T-helper 1 cell treated with Interleukin-12 subunit alpha and Interleukin-12 subunit beta and Interleukin-4 antibody, amounts not matched to agents 30 ng/mL and 1 ng/mL, for 36 hours (primary cell): ENCODE results near the gene ATXN3. TPM values are rescaled to one million over a fixed set of nuclear protein-coding genes. Genes with fewer than 3 reads are reported as not detected.

Source experiments
- intact Hi-C: fragments of 100-400 bp; cut with micrococcal nuclease; formaldehyde crosslinking; loops from one replicate; pipeline ENCODE4 v1.15.1; 2024
- total RNA-seq: library from RNA; stranded (reverse); gene quantifications from 2 replicates; pipeline ENCODE4 v1.2.3, GENCODE V29; 2022

ATXN3 gene
- 24.2 and 25.5 TPM in 2 replicates for total RNA-seq

DNA sequence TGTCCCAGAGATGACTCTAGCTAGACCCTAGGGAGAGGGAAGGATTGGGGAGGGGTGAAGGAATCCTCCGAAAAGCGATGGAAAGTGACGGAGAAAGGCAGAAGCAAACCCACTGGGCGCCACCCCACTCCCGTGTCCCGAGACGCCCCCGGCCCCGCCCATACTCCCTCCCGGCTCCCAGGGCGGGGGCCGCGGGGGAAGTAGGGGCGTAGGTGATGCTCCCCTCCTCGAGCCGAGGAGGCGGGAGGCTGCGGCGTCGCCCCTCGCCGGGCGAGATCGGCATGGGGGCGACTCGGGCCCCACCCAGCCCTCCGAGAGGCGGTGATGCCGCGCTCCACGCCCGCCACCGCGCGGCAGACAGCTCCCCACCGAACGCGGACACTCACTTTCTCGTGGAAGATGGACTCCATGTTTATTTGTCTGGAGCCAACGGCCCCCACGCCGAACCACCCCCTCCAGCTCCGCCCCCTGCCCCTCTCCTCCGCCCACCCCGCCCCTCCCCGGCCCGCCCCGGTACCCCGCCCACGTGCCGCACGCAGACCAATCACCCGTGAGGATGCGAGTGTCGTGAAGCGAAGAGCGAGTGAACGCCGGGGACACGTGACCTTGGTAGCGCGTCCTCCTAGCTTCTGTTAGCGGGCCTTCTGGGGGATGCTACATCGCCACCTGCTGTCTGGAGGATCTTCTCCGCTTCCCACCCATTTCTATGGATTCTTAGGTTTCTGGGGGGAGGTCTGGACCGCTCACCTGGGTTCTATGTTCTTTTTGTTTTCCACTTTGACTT lies at the start of gene ATXN3:
Gene ATXN3, minus strand, starts transcription at position 440 of the 784 bp plus-strand sequence. Its CDS starts 30 bp downstream, at position 410.
- intact Hi-C loops, result loop anchor here (1.0 to 10.0 kb wide), 10 partner anchors 15 to 1709 kb away; partner anchors contain the start of genes CALM1, CPSF2, GOLGA5 and GON7

DNA sequence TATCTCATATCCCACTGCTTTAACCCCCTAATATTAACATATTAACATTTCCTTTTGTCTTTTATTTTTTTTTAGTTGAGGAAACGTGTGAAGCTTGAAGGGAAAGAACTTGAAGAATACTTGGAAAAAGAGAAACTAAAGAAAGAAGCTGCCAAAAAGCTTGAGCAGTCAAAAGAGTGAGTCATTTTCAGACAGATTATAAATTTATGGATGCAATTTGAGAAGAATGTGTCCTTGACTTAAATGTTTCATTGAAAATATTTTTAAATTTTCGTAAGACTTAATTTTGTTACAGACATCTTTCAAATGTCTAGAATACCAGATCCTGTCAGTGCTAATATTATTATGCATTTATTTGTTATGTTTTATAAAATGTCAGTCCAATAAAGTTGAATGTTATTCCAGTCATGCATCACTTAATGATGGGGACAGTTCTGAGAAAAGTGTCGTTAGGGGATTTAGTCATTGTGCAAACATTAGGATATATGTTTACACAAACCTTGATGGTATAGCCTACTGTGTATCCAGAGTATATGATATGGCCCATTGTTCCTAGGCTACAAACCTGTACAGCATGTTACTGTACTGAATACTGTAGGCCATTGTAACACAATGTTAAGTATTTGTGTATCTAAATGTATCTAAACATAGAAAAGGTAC lies 48.0 kb upstream of the ATXN3 start:
- intact Hi-C loops, result no loop called here

DNA sequence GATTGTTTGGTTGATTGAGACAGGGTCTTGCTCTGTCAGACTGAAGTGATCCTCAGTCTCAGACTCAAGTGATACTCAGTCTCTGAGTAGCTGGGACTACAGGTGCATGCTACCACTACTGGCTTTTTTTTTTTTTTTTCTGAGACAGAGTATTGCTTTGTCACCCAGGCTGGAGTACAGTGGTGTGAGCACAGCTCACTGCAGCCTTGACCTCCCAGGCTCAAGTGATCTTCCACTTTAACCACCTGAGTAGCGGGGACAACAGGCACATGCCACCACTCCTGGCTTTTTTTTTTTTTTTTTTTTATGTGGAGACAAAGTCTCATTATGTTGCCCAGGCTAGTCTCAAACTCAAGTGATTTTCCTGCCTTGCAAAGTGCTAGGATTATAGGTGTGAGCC lies 47.2 kb upstream of the ATXN3 start:
- intact Hi-C loops, result no loop called here

DNA sequence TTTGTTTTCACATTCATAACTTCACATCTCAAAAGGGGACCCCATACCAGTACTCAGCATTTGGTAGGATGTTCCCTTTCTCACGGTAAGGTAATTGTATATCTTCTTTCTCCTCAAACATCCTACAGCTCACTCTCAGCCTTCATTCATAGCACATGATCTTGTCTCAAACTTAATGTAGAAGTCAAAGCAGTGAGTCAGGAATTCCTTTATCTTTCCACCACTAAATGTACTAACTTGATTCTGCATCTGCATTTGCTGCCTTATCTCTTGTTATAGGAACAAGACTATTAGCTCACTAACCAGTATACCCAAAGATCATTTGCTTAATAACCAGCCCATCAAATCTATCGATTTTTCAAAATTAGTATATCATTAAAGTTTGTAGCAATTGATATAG lies 38.3 kb upstream of the ATXN3 start:
- intact Hi-C loops, result no loop called here

DNA sequence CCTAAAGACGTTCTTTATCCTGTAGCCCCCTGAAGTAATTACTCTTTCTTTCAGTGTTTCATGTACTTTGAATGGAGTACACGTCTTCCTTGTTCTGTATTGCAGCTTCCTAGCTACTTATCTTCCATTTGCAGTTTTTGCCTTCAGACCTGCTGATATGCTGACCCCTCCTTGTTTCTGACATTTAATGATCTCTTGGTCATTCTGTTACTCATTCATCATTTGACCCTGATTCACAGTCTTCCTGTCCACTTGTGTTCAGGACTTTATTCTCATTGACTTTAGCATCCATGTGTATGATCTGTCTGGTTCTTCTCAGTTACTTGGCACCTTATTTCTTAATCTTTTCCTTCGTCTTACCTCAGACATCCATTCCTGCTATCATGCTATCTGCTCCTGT lies 37.6 kb upstream of the ATXN3 start:
- intact Hi-C loops, result no loop called here

DNA sequence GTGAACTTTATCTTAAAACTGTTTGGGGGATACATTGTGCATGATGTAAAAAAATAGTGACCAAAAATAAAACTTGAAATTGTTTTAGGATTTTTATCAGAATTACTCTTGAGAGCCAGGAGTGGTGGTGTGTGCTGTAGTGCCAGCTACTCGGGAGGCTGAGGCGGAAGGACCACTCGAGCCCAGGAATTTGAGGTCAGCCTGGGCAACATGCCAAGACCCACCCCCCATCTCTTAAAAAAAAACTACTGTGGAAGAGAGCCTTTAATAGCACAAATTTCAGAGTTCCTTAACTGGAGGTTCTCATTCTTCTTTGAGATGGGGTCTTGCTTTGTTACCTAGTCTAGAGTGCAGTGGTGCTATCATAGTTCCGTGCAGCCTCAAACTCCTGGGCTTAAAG lies 36.9 kb upstream of the ATXN3 start:
- intact Hi-C loops, result no loop called here

DNA sequence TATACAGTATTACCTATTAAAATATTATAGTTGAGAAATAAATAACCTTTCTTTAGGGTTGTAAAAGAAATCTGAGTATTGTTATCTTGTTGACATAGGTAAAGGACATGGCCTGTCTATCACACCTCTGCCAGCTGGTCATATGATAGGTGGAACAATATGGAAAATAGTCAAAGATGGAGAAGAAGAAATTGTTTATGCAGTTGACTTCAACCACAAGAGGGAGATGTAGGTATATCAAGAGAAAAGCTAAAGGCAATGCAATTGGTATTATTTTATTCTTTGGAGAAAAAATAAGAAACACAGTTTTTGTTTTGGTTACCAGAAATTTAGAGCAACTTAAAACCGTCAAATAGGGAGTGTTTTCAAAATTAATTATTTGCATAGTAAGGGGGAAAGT lies 28.9 kb upstream of the ATXN3 start:
- intact Hi-C loops, result loop anchor here (1.0 to 10.0 kb wide), 5 partner anchors 14 to 647 kb away; partner anchors contain the start of genes CPSF2, NDUFB1 and SLC24A4

DNA sequence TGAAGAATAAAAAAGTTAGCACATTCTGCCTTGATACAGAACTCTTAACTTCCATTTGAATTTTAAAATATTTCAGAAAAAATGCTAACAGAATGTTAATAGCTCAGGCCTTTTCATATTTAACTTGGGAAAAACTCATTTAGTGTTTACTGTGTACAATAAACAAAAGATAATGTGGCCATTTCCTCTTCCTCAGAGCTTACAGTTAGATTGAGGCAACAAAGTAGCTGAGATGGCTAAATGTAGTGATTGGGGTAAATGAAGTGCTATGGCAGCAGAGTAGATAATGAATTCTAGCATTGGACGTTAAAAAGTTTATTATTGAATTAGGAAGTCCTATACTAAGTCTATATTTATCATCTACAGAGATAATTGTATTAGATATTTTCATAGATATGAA lies 28.1 kb upstream of the ATXN3 start:
- intact Hi-C loops, result loop anchor here (2.0 to 10.0 kb wide), 2 partner anchors 14 to 190 kb away; partner anchors contain the start of genes CPSF2, NDUFB1 and SLC24A4

DNA sequence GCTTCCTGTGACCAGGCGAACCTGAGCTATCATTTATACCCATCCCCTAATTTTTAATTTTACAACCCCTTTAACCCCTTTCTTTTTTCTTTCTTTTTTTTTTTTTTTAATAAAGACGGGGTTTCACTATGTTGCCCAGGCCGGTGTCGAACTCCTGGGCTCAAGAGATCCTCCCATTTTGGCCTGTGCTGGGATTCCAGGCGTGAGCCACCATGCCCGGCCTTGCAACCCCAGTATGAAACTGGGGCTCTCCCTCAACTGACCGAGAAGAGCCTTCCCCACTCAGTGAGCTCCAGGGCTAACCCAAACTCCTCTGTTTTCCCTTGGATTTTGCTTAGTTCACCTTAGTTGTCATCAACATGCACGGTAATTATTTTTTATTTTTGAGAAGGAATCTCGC lies 16.4 kb upstream of the ATXN3 start:
- intact Hi-C loops, result loop anchor here (1.0 to 10.0 kb wide), 4 partner anchors 82 to 1740 kb away; partner anchors contain the start of genes GOLGA5, ITPK1 and TRIP11

DNA sequence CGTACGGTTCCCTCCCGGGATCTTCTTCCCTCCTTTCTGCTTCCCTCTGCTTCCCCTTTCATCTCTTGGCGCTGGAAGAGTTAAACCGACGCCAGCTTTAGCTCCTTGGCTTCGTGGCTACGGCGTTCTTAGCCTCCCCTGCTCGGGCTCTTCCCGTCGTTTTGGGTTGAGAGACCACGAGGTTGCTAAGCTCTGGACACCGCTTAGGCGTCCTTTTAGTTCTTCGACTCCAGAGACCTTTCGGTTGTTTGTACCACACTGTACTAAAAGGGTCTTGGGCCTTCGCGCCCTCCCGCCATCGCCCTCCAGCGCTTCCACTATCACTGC lies 15.9 kb upstream of the ATXN3 start:
- intact Hi-C loops, result loop anchor here (1.0 to 10.0 kb wide), 4 partner anchors 82 to 1740 kb away; partner anchors contain the start of genes GOLGA5, ITPK1 and TRIP11

DNA sequence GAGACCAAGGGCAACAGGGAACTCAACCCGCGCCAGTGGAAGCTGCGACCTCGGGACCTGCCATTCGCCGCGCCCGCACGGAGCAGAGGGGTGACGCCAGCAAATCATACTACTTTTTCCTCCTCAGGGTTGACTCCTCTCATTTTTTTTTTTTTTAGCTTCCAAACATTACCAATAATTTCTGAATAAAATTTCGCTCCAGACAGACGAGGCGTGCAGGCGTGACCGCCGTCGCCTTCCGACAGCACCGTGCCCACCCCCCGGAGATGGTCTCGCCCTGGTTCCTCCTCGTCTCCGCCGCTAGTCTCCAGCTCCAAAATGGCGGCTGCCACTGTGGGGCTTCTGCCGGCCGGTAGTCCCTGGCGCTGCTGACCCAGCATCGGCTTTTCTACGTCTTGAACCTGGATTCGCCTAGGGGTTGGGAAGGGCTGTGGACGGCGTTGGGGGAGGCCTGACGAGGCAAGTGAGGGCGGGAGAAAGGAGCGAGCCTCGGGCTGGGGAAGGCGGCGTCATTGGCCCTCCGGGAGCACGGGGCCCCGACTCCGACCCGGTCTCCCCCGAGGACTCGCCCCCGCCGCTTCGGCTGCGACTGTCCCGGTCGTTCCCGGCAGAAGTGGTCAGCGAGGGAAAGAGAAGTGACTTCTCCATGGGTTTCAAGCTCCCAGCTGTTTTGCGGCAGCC lies 15.4 kb upstream of the ATXN3 start, which contains the start of the genes CPSF2 and NDUFB1:
Gene CPSF2, plus strand, starts transcription at position 300 of the 681 bp plus-strand sequence. CDS start 9,016 bp downstream, outside the sequence.
Gene NDUFB1, minus strand, starts transcription at position 37 of the 681 bp plus-strand sequence. CDS start 4,069 bp downstream, outside the sequence.
- intact Hi-C loops, result loop anchor here (1.0 to 10.0 kb wide), 6 partner anchors 13 to 1740 kb away; partner anchors contain the start of genes ATXN3, GOLGA5, ITPK1 and TRIP11

DNA sequence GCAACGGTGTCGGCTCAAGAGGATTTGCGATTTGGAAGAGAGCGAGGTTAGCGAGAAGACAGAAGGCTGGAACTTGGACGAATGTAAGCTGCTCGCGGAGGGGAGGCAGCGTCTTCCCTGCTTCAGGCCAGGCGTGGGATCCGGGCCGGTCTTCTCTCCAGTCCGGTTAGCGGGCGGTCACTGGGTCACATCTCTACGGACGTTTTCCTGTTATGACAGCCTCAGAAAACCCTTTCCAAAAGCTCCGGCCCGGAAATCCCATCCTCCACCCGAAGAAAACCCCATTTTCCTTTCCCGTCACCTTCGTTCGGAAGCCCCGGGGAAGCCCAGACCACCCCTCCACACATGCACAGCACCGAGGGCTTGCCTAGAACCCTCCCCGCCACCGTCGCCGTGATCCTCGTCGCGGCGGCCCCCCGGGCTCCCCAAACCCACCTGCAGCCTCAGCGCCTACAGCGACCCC lies 14.9 kb upstream of the ATXN3 start:
- intact Hi-C loops, result loop anchor here (1.0 to 10.0 kb wide), 4 partner anchors 14 to 1739 kb away; partner anchors contain the start of genes ATXN3 and ITPK1

DNA sequence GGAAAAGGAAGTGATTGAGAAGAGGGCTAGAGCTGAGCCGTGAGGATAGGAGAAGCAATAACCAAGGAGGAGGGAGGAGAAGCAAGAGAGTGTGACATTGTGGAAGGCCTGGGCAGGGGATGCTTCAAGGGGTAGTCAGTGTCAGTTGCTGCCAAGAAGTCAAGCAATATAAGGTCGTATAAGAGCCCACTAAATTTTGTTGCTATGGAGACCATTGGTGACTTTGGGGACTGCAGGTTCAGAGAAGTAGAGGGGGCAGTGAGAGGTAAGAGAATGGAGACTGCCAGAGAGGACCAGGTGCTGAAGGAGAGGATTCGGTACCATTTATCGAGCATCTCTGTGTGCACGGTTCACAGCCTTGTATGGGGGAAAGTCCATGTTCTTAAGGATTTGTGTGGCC lies 3.1 kb upstream of the ATXN3 start:
- intact Hi-C loops, result loop anchor here (5.0 to 10.0 kb wide), 3 partner anchors 245 to 1712 kb away; partner anchors contain the start of genes CALM1 and TC2N

DNA sequence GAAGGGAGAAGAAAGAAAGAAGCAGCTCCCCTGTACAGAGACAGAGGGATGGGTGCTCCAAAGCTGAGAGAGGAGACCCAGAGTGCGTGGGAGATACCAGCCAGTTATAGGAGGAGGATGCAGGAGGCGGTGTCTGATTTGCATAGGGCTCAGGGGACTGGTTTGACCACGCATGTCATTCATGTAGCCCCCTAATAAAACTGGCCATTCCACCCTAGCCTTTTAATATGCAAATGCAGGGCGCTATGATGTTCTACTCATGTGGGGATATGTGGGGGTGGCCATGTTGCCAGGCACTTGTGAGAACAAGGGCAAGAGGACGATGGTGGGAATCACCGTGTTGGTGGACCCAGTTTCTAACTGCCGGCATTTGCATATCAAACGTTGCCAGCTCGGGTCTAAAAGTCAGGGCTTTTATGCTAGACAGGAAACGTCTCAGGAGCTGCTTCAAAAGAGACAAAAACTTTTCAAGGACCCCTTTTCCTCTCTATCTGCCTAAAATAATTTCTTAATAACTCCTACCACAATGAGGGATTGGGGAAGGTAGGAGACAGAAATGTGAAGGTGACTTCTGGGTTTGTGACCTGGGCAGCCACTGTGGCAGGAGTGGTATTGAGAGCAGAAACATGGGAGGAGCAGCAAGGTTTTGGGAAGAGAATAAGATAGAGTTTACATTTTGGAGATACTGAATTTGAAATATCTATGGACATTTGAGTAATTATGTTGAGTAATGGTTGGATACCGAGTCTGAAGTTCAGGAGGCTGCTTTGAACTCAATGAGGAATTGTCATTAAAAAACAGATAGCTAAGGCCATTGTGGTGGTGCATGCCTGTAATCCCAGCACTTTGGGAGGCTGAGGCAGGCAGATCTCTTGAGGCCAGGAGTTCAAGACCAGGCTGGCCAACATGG lies 2.2 kb upstream of the ATXN3 start:
- intact Hi-C loops, result loop anchor here (5.0 to 10.0 kb wide), 3 partner anchors 244 to 1711 kb away; partner anchors contain the start of genes CALM1 and TC2N

DNA sequence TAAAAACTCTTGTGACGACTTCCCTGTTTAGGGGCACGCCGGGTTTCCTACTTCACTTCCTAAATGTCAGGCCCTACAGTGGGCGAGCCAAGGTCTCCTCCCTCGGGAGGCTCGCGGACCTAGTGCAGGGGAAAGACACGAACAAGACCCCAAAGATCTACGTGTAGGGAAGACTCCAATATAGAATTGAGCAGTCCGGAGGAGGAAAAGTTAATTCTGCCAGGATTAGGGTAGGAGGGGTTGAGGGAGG lies 564 bp downstream of the ATXN3 start:
- intact Hi-C loops, result loop anchor here (1.0 to 10.0 kb wide), 10 partner anchors 15 to 1709 kb away; partner anchors contain the start of genes CALM1, CPSF2, GOLGA5 and GON7

DNA sequence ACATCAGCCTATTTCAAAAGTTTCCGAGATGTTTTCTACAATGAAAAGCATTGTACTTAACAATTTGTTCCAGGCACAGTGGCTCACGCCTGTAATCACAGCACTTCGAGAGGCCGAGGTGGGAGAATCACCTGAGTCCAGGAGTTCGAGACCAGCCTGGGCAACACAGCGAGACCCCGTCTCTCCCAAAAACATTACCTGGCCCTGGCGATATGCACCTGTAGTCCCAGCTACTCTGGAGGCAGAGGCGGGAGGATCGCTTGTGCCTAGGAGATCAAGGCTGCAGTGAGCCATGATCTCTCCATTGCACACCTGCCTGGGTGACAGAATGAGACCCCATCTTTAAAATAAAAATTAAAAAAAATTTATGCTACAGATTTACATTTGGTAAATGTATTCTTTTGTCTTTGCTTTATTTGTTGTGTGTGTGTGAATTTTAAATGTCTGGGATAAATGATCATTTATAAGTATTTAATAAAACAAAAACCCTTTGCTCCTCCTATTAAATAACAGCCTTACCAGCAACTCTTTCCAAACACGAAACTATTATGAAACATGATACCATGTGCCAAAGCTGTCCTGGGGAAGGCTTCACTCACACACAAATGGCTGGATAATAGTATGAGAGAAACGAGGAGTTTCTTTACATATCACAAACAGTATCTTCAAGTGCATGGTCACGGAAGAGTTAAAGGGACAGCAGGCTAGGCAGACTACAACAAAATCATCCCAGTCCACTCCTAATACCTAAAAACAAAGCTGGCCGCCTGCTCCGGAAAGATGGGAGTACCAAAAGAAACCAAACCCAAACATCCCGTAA lies 1.1 kb downstream of the ATXN3 start:
- intact Hi-C loops, result loop anchor here (5.0 to 10.0 kb wide), 3 partner anchors 240 to 1708 kb away; partner anchors contain the start of genes CALM1 and TC2N

DNA sequence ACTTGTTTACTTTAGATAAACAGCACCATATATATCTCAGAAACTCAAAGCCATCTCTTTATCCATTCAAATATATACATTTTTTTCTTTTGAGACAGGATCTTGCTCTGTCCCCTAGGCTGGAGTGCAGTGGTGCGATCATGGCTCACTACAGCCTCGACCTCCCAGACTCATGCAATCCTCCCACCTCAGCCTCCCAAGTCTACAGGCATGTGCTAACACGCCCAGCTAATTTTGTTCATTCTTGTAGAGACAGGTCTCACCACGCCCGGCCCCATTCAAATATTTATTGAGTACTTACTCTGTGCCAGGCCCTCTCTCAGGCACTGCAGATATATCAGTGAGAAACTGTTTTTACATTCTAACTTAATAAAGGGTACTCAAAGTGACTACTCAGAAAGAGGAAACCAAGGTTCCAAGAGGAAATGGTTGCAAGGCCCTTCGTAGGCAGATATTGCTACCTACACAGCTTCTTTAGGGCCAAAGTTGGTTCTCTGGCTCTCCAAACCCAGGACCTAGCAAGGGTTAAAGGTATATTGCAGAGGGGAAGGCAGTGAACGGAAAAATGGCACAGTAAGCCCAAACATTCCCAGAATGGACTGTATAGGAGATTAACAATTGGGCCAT lies 2.9 kb downstream of the ATXN3 start:
- intact Hi-C loops, result loop anchor here (10.0 kb wide), 1 partner anchor 239 kb away; the partner anchor contains the start of gene TC2N

DNA sequence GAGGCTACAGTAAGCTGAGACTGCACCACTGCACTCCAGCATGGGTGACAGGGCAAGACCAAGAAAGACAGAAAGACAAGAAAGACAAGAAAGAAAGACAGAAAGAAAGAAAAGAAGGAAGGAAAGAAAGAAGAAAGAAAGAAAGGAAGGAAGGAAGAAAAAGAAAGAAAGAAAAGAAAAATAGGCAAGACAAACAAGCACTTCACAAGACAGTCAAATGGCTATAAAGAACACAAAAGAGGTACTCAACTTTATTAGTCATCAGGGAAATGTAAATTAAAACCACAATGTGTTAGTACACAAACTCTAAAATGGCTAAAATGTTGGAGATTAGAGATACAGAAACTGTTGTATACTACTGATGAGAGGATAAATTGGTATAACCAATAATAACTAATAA lies 6.6 kb downstream of the ATXN3 start:
- intact Hi-C loops, result loop anchor here (10.0 kb wide), 1 partner anchor 235 kb away; the partner anchor contains the start of gene TC2N
